NCI-H2081 (cell line): ENCODE results near the gene SEC23A.

ENCODE experiments used
- DNase-seq, 2 experiments: peaks; one replicate each; lab custom pipeline; 2025; lab: John Stamatoyannopoulos, UW

SEC23A gene

GRCh38 chr14:38989922-38990546 lies 113.0 kb downstream of the SEC23A start:
- no peak for DNase-seq

GRCh38 chr14:38987781-38988180 lies 115.3 kb downstream of the SEC23A start:
- DNase-seq: no peak

- DNase-seq: no peak
These were observed 120.2 kb downstream of the SEC23A start for GRCh38 chr14:38982837-38983236.

- no peak for DNase-seq
These were observed 120.8 kb downstream of the SEC23A start for GRCh38 chr14:38982278-38982677.
